Psoas muscle (tissue), 8 donors: ENCODE results near the gene PWWP2B. TPM values are rescaled to one million over a fixed set of nuclear protein-coding genes. Genes with fewer than 3 reads are reported as not detected.

Experiments
- ATAC-seq, 4 donors: fragments of 200-7000 bp; cut with Tn5 transposase; one replicate each; pipeline ENCODE4 v1.9.1; 2020; ENCODE audit warnings: moderate library complexity in 3 of 4, mild to moderate bottlenecking in 2 of 4
- DNase-seq, 2 donors: peaks; one replicate each; pipeline ENCODE4 v3.0.0-alpha.2; 2020
- H3K27ac ChIP-seq: fragments of 200-600 bp; one replicate; pipeline ENCODE4 v1.8.0; 2022
- H3K27me3 ChIP-seq, 3 donors: fragments of 200-600 bp in 1 of 3; one replicate each; pipeline versions ENCODE4 v1.6.1 to v1.8.0; 2013 to 2022; ENCODE audit warnings: low read length in 2 of 3, mild to moderate bottlenecking in 2 of 3, moderate library complexity in 1 of 3; ENCODE audit not compliant: insufficient read depth in 3 of 3
- H3K36me3 ChIP-seq, 2 donors: fragments of 200-600 bp in 1 of 2; one replicate each; pipeline versions ENCODE4 v1.6.1 to v1.8.0; 2013 to 2022; ENCODE audit warnings: low read depth in 1 of 2, mild to moderate bottlenecking in 1 of 2, moderate library complexity in 1 of 2; ENCODE audit not compliant: insufficient read depth in 1 of 2
- H3K4me1 ChIP-seq: fragments of 200-600 bp; one replicate; pipeline ENCODE4 v1.8.0; 2022
- H3K4me3 ChIP-seq: fragments of 200-600 bp; one replicate; pipeline ENCODE4 v1.8.0; 2022; ENCODE audit warnings: mild to moderate bottlenecking
- H3K9me3 ChIP-seq: fragments of 200-600 bp; one replicate; pipeline ENCODE4 v1.8.0; 2022
- WGBS, 3 donors: extraction: QIAGEN DNeasy Blood & Tissue Kit; methylation state at CpG; one replicate each; pipeline versions ENCODE4 v1.1.6 to v1.1.7; 2013; 5-methylcytosine and 5-hydroxymethylcytosine counted together
- intact Hi-C, 2 donors: fragments of 100-400 bp; cut with DNase I; formaldehyde crosslinking; loops; one replicate each; pipeline versions ENCODE4 v1.11.0 to v1.14.2; 2022
- polyA plus RNA-seq, 3 donors: library from polyadenylated mRNA; stranded (reverse); fragments of 200-250 nt; gene quantifications; one replicate each; pipeline ENCODE4 v1.2.3, GENCODE V29; 2013
- total RNA-seq, 4 donors: library from RNA; stranded (reverse); fragmentation: NEBNext Ultra II Directional in 2 of 4; extraction: Animal tissue kit (Norgen Biotek cat#: 25700) in 2 of 4; gene quantifications; one replicate each; pipeline versions ENCODE4 v1.2.1 to v1.2.4, GENCODE V29; 2021 to 2023
- TF ChIP-seq, protein P1 (sequence below): fragments of 200-600 bp; IDR thresholded peaks from one replicate; pipeline ENCODE4 v1.8.0; 2022; ENCODE audit warnings: antibody characterized with exemption
- donor health status: healthy with polysubstance abuse.
- donor health status: DM: no; HTN: no; CAD: no; lungs with moderate emphysema.
- donor health status: Bipolar disorder and iron deficiency.
- donor health status: healthy.
- donor health status: DM: yes; HTN: yes; CAD: no.
- donor health status: DM: no; HTN: no; CAD: no.
- donor health status: DM: no; HTN: no; CAD: no.
- donor health status: DM: yes; HTN: yes; CAD: no.

The PWWP2B gene
- total and polyA plus RNA-seq, 7 donors, result 14.5 to 35.2 (median 22.2) TPM

- peak overlapping the region; percentile 75 for H3K4me3 ChIP-seq
- DNase-seq (peak; percentile 81 to 89), ATAC-seq (peak; percentile 59 to 68 (median 66))
- H3K4me1 ChIP-seq, result peaks cover 45% of the 10 kb centered on the region
- peak overlapping the region; percentile 91 for H3K27ac ChIP-seq
- intact Hi-C loops, result loop anchor here in 1 of 2 donors (2.0 to 10.0 kb wide), 2 partner anchors 52 to 238 kb away; no protein-coding TSS in a partner anchor
- no peaks in the 10 kb centered on the region for H3K9me3 ChIP-seq
- H3K27me3 ChIP-seq, result no peaks in the 10 kb centered on the region
- no peaks in the 10 kb centered on the region for H3K36me3 ChIP-seq
- TF ChIP-seq, protein P1, sequence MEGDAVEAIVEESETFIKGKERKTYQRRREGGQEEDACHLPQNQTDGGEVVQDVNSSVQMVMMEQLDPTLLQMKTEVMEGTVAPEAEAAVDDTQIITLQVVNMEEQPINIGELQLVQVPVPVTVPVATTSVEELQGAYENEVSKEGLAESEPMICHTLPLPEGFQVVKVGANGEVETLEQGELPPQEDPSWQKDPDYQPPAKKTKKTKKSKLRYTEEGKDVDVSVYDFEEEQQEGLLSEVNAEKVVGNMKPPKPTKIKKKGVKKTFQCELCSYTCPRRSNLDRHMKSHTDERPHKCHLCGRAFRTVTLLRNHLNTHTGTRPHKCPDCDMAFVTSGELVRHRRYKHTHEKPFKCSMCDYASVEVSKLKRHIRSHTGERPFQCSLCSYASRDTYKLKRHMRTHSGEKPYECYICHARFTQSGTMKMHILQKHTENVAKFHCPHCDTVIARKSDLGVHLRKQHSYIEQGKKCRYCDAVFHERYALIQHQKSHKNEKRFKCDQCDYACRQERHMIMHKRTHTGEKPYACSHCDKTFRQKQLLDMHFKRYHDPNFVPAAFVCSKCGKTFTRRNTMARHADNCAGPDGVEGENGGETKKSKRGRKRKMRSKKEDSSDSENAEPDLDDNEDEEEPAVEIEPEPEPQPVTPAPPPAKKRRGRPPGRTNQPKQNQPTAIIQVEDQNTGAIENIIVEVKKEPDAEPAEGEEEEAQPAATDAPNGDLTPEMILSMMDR, result peak; percentile 38
- WGBS, 3 donors, result 0 to 2% (median 0%) methylated on average over 11 to 79 of the region's 80 CpGs
These were observed 435 bp upstream of the PWWP2B start for GRCh38 chr10:132396494-132397035.

DNA sequence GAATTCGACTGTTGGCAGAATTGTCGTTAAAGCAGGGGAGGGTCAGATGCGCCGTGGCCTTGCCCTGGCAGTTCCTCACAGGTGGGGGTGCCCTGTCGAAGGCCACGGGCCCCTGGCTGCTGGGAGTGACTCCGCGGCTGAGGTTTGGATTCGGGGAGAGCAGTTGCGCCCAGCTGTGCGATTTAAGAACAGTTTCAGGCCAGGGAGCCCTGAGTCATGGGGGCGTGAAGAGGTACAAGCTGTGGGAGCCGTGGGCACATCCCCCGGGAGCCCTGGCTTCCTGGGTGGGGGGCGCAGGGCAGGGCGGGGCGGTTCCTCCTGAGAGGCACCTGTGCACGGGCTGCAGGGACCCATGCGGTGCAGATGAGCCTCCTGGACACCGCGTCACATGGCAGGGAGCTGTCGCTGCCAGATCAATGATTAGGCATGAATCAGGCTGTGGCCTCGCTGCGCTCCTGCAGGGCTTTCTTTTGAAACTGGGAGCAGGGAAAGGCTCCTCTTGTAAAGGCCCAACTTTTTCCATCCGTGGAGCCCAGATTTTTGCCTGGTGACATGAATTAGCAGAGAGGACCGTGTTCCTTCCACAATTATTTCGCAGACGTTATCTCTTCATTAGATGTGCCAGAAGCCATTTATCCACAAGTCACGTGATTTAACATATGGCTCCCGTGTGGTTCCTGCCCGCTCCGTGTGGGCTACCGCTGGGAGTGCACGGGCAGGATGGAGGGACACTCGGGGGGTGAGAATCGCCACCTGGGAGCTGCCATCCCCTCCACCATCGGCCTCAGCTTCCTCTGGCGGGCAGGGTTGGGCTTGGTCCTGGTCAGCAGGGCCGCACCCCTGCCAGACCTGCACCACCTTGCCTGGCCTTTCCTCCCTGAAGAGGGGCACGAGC is 918 bp downstream of the PWWP2B start:
- WGBS, 3 donors, result 21 to 36% (median 24%) methylated on average over 39 to 40 of the region's 40 CpGs
- peak; percentile 18 to 46 (median 26) for ATAC-seq
- intact Hi-C loops, result loop anchor here in 1 of 2 donors (2.0 to 10.0 kb wide), 2 partner anchors 51 to 237 kb away; no protein-coding TSS in a partner anchor

DNA sequence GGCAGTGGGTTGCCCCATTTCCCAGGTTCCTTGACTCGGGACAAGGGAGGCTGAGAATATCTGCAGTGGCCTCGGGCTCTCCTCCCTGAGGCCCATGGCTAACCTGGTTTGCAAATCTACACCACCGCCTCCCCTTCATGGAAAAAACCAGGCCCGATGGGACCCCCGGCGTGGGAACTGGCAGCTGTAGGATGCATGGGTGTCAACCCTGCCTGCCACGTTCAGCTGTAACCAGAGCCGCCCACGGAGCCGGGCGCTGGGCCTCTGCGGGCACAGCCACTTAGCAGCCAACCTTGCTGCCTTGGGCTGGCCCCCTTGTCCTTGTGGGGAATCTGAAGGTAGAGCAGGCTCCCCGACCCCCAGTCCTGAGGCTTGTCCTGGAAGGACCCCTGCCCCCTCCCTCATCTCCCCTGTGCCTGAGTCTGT is 1.6 kb downstream of the PWWP2B start:
- no peaks in the 10 kb centered on the region for H3K27me3 ChIP-seq
- TF ChIP-seq, protein P1, result no peak
- peak overlapping the region; percentile 74 for H3K4me3 ChIP-seq
- no peaks in the 10 kb centered on the region for H3K36me3 ChIP-seq
- WGBS, 3 donors, result 39 to 62% (median 43%) methylated on average over 12 to 13 of the region's 13 CpGs
- intact Hi-C loops, result loop anchor here in 1 of 2 donors (10.0 kb wide), 1 partner anchor 236 kb away; no protein-coding TSS in a partner anchor
- peak in 1 of 2 donors; percentile 74 for DNase-seq
- peaks cover 45% of the 10 kb centered on the region for H3K4me1 ChIP-seq
- ATAC-seq, result peak in 2 of 4 donors; percentile 27 to 42
- H3K9me3 ChIP-seq, result no peaks in the 10 kb centered on the region
- H3K27ac ChIP-seq, result peak overlapping the region; percentile 89

More for the DNA sequence above, 918 bp downstream of the PWWP2B start:
- Histone ChIP-seq H3K27ac (peak overlapping the region; percentile 89), H3K4me1 (peaks cover 45% of the 10 kb centered on the region), H3K36me3 (no peaks in the 10 kb centered on the region), H3K4me3 (peak overlapping the region; percentile 74), H3K9me3 (no peaks in the 10 kb centered on the region), H3K27me3 (no peaks in the 10 kb centered on the region)
- peak; percentile 60 to 72 for DNase-seq
- TF ChIP-seq, protein P1, result no peak

DNA sequence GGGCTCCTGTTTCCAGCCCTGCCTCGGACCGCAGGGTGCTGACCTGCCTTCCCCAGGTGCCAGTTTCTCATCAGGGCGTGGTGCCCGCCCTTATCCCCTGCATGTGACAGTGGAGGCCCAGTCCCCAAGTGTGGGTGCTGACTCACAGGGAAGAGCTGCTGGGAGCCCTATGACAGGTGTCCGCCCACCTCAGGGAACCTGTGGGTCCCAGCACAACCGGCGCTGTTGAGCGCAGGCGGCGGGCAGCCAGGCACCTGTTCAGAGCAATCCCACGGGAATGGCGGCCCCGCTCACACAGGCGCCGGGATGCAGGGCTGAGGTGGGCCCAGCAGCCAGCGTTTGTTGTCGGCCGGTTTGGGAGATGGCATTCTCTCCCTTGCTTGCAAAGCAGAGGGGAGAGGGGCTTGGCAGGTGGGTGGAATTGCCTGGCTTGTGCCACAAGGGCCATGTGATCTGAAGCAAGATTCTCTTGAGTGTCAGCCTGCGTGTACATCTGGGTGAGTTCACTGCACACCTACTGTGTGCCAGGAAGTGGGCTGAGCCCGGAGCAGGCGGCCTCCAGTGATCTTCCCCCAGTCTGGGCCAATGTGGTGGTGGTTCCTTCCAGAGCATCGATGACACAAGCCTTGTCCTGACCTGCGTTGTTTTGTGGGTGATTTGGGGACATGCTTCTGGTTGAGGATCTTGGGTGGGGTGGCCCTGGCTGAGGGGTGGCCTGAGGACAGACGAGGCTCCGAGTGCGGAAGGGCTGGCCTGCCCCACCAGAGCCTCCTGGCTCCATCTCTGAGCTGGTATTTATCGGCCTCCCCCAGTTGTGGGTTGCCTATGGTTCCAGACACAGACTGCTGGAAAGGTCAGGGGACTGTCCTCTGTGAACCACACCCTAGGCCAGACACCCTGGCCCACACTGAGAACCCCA is 2.4 kb downstream of the PWWP2B start:
- ATAC-seq, result peak; percentile 34 to 57 (median 43)
- Histone ChIP-seq H3K9me3 (no peaks in the 10 kb centered on the region), H3K27me3 (no peaks in the 10 kb centered on the region), H3K4me1 (peaks cover 45% of the 10 kb centered on the region), H3K27ac (peak overlapping the region; percentile 89), H3K36me3 (no peaks in the 10 kb centered on the region), H3K4me3 (peak overlapping the region; percentile 74)
- DNase-seq, result peak; percentile 39 to 75
- WGBS, 3 donors, result 64 to 81% (median 66%) methylated on average over 26 to 27 of the region's 27 CpGs
- TF ChIP-seq, protein P1, result no peak
- intact Hi-C loops, result loop anchor here in 1 of 2 donors (10.0 kb wide), 1 partner anchor 235 kb away; no protein-coding TSS in a partner anchor
